ENCODE data around the gene AQR.
"Not testable (repeated sequence)": the region's sequence is repeated elsewhere in the genome, so short reads cannot be mapped to it uniquely, and the experiment has no call there.

Gene AQR

DNA sequence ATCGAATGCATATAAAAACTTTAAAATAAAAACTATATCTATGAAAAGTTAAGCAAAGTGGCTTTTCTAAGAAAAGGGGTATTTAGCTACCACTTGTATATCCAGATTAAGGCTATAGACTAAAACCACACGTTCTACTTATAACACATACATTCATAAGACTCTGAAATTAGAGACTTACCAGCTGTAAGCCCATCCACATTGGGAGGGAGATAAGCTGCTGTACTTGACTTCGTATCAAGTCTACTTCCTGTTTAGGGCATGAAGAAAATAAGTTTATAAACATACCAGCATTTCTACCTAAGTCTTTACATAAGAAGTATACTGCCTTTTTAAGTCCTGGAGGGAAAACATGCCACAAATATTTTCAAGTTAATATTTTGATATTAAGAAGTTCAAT is 27.7 kb downstream of the AQR start:
- TF ChIP-seq, protein P1, sequence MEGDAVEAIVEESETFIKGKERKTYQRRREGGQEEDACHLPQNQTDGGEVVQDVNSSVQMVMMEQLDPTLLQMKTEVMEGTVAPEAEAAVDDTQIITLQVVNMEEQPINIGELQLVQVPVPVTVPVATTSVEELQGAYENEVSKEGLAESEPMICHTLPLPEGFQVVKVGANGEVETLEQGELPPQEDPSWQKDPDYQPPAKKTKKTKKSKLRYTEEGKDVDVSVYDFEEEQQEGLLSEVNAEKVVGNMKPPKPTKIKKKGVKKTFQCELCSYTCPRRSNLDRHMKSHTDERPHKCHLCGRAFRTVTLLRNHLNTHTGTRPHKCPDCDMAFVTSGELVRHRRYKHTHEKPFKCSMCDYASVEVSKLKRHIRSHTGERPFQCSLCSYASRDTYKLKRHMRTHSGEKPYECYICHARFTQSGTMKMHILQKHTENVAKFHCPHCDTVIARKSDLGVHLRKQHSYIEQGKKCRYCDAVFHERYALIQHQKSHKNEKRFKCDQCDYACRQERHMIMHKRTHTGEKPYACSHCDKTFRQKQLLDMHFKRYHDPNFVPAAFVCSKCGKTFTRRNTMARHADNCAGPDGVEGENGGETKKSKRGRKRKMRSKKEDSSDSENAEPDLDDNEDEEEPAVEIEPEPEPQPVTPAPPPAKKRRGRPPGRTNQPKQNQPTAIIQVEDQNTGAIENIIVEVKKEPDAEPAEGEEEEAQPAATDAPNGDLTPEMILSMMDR (IDR thresholded peaks at IDR 0.05; ENCODE audit: low read depth, low read length, missing control alignments) = no peak
- H3K36me3 ChIP-seq (replicated peaks) = peaks cover 27% of the 10 kb centered on the region
- H3K4me3 ChIP-seq (ENCODE audit: low read depth, low read length) = no peak overlapping the region
- DNase-seq = no peak
- H3K27ac ChIP-seq = no peak overlapping the region
- in situ Hi-C loops (cut with HindIII; ENCODE audit: low pct_ligation_motif_present, low sequenced_read_pairs) = no loop called here
- H3K27me3 ChIP-seq (replicated peaks) = no peaks in the 10 kb centered on the region

DNA sequence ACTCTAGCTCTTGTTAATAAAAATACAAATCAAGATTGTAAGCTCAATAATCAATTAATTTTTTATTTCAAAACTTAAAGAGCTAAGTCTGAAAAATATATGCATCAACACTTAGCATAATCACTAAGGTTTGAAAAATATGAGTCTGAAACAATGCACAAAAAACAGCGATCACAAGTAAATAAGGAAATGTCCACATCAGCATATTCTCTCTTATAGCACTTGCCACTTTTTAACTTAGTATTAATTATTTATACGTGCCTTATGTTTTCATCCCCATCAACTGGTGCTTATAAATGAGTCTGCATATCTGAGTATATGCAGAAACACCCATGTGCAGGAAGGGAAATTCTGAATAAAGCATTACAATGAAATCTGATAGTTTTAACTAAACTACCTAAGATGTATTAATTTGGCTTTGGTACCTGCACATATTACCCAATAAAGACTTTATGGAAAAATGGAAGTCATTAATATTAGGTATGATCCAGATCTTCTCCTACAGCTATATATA is 28.3 kb downstream of the AQR start:
- DNase-seq = no peak
- TF ChIP-seq, protein P1 (IDR thresholded peaks at IDR 0.05; ENCODE audit: low read depth, low read length, missing control alignments) = no peak
- Histone ChIP-seq H3K4me3 (ENCODE audit: low read depth, low read length) (no peak overlapping the region), H3K27ac (no peak overlapping the region), H3K27me3 (replicated peaks) (no peaks in the 10 kb centered on the region), H3K36me3 (replicated peaks) (peaks cover 29% of the 10 kb centered on the region)
- in situ Hi-C loops (cut with HindIII; ENCODE audit: low pct_ligation_motif_present, low sequenced_read_pairs) = no loop called here

DNA sequence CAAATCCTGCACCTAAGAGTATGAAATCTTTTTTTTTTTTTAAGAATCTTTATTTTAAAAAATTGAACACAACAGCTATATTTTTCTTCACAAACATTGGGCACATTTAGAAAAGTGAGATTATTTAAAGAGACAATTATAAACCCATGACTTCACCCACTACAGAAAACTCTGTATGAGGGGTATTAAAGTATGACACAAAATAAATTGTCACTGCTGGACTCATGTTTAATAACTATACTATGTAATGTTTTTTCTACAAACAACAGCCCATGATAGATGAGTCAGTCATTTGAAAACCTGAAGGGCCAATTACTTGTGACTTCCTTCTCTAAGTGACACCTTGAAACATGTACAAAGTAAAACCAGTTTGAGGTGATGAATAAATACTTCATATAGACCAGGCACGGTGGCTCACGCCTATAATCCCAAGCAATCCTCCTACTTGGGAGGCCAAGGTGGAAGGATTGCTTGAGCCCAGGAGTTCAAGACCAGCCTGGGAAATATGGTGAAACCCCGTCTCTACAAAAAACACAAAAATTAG is 36.0 kb downstream of the AQR start:
- DNase-seq = no peak
- Histone ChIP-seq H3K27ac (no peak overlapping the region), H3K36me3 (replicated peaks) (peaks cover 27% of the 10 kb centered on the region), H3K27me3 (replicated peaks) (no peaks in the 10 kb centered on the region), H3K4me3 (ENCODE audit: low read depth, low read length) (no peak overlapping the region)
- TF ChIP-seq, protein P1 (IDR thresholded peaks at IDR 0.05; ENCODE audit: low read depth, low read length, missing control alignments) = no peak
- in situ Hi-C loops (cut with HindIII; ENCODE audit: low pct_ligation_motif_present, low sequenced_read_pairs) = no loop called here

DNA sequence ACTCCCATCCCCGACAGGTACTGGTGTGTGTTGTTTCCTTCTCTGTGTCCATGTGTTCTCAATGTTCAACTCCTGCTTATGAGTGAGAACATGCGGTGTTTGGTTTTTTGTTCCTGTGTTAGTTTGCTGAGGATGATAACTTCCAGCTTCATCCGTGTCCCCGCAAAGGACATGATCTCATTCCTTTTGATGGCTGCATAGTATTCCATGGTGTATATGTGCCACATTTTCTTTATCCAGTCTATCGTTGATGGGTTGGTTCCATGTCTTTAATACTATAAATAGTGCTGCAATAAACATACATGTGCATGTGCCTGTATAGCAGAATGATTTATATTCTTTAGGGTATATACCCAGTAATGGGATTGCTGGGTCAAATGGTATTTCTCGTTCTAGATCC is 41.2 kb downstream of the AQR start:
- H3K4me3 ChIP-seq (ENCODE audit: low read depth, low read length); DNase-seq; H3K27ac ChIP-seq; in situ Hi-C loops (cut with HindIII; ENCODE audit: low pct_ligation_motif_present, low sequenced_read_pairs); H3K27me3 ChIP-seq (replicated peaks): not testable (repeated sequence)
- peaks cover 32% of the 10 kb centered on the region for H3K36me3 ChIP-seq (replicated peaks)

DNA sequence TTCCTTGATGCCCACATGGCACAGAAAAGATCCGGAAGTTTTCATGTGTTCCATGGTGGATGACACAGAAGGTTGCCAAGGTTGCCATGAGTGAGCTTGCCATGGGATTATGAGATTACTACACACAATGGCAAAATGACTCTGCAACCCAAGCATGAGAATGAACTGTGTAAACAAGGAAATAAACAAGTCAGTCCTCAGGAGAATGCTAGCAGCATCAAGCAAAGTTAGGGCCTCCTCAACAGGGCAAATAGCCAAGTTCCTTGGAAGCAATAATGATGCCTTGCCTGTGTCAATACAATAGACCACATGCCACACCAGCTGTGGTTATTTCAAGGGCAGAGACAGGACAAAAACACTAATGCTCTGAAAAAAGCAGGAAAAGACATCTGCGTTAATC is 41.8 kb downstream of the AQR start:
- Histone ChIP-seq H3K4me3 (ENCODE audit: low read depth, low read length) (no peak overlapping the region), H3K27me3 (replicated peaks) (no peaks in the 10 kb centered on the region), H3K36me3 (replicated peaks) (peaks cover 32% of the 10 kb centered on the region), H3K27ac (no peak overlapping the region)
- no peak for DNase-seq
- TF ChIP-seq, protein P1 (IDR thresholded peaks at IDR 0.05; ENCODE audit: low read depth, low read length, missing control alignments) = no peak
- in situ Hi-C loops (cut with HindIII; ENCODE audit: low pct_ligation_motif_present, low sequenced_read_pairs) = no loop called here

DNA sequence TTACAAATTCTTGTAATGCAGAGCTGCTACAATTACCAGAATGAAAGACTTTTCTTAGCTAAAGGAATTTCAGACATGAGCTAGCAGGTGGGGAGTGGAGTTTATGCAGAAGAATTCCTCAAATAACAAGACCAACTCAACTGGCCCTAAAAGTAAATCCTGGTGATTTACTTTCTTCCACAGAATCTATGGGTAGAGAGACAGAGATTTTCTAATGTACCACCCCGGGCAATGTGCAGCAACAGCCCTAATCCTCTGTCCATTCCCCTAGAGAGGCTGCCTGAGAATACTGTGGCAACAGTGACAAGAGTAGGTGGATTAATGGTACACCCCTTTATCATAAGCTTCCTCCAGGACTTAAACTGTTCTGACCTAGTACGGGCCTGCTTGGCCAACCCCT is 55.2 kb downstream of the AQR start:
- in situ Hi-C loops (cut with HindIII; ENCODE audit: low pct_ligation_motif_present, low sequenced_read_pairs) = no loop called here
- Histone ChIP-seq H3K4me3 (ENCODE audit: low read depth, low read length) (no peak overlapping the region), H3K27ac (no peak overlapping the region), H3K27me3 (replicated peaks) (no peaks in the 10 kb centered on the region), H3K36me3 (replicated peaks) (peaks cover 34% of the 10 kb centered on the region)
- TF ChIP-seq, protein P1 (IDR thresholded peaks at IDR 0.05; ENCODE audit: low read depth, low read length, missing control alignments) = no peak
- no peak for DNase-seq

All from brain microvascular endothelial cell (primary cell).